Liver (tissue), 9 donors: Measurements from ENCODE around the gene ZNF557. TPM values are rescaled to one million over a fixed set of nuclear protein-coding genes. Genes with fewer than 3 reads are reported as not detected.

ENCODE experiments used
- DNase-seq: peaks from one replicate; pipeline ENCODE4 v3.0.0-alpha.2; 2017; ENCODE audit warnings: low spot score
- H3K27ac ChIP-seq, 2 donors: one replicate each; pipeline ENCODE4 v1.7.0; 2013; ENCODE audit warnings: inconsistent platforms in 2 of 2, low read length in 2 of 2, control low read depth in 1 of 2, low read depth in 1 of 2, mild to moderate bottlenecking in 1 of 2
- H3K27me3 ChIP-seq, 4 donors: one replicate each; pipeline versions ENCODE4 v1.6.1 to v1.7.0; 2013; ENCODE audit warnings: low read length in 3 of 4, inconsistent platforms in 1 of 4, mild to moderate bottlenecking in 1 of 4, moderate library complexity in 1 of 4; ENCODE audit not compliant: control insufficient read depth in 4 of 4, insufficient read depth in 4 of 4
- H3K36me3 ChIP-seq, 4 donors: one replicate each; pipeline versions ENCODE4 v1.6.1 to v1.7.0; 2013; ENCODE audit warnings: low read length in 3 of 4, mild to moderate bottlenecking in 3 of 4, low read depth in 1 of 4, moderate library complexity in 1 of 4; ENCODE audit not compliant: control insufficient read depth in 4 of 4, insufficient read depth in 3 of 4
- H3K4me1 ChIP-seq, 4 donors: one replicate each; pipeline versions ENCODE4 v1.6.1 to v1.7.0; 2013; ENCODE audit warnings: low read length in 3 of 4, mild to moderate bottlenecking in 3 of 4, moderate library complexity in 1 of 4; ENCODE audit not compliant: control insufficient read depth in 4 of 4, insufficient read depth in 4 of 4
- H3K4me3 ChIP-seq, 3 donors: one replicate each; pipeline versions ENCODE4 v1.6.1 to v1.7.0; 2013; ENCODE audit warnings: low read length in 3 of 3, control low read depth in 1 of 3, low read depth in 1 of 3, mild to moderate bottlenecking in 1 of 3
- H3K9ac ChIP-seq, 2 donors: one replicate each; pipeline ENCODE4 v1.7.0; 2013; ENCODE audit warnings: low read length in 2 of 2, mild to moderate bottlenecking in 2 of 2, moderate library complexity in 2 of 2, control low read depth in 1 of 2, low read depth in 1 of 2
- H3K9me3 ChIP-seq, 4 donors: one replicate each; pipeline versions ENCODE4 v1.6.1 to v1.7.0; 2013; ENCODE audit warnings: low read length in 3 of 4; ENCODE audit not compliant: control insufficient read depth in 4 of 4
- ATF3 ChIP-seq: IDR thresholded peaks from 2 replicates; pipeline ENCODE4 v1.6.1; 2016; ENCODE audit warnings: antibody characterized with exemption
- EGR1 ChIP-seq, 2 donors: IDR thresholded peaks; 2 replicates each; pipeline ENCODE4 v1.6.1; 2016 to 2018; ENCODE audit warnings: antibody characterized with exemption in 2 of 2, low read depth in 2 of 2
- GABPA ChIP-seq, 2 donors: IDR thresholded peaks in 1 of 2; conservative IDR thresholded peaks in 1 of 2; 2 replicates each; pipeline ENCODE4 v1.6.1; 2016; ENCODE audit warnings: antibody characterized with exemption in 2 of 2, mild to moderate bottlenecking in 1 of 2, moderate library complexity in 1 of 2
- HNF4A ChIP-seq, 2 donors: conservative IDR thresholded peaks; 2 replicates each; pipeline ENCODE4 v1.6.1; 2016; ENCODE audit warnings: antibody characterized with exemption in 2 of 2, mild to moderate bottlenecking in 2 of 2
- HNF4G ChIP-seq: IDR thresholded peaks from 2 replicates; pipeline ENCODE4 v1.6.1; 2016; ENCODE audit warnings: antibody characterized with exemption
- NR2F2 ChIP-seq: IDR thresholded peaks from 2 replicates; pipeline ENCODE4 v1.6.1; 2016; ENCODE audit warnings: antibody characterized with exemption
- RAD21 ChIP-seq, 2 donors: IDR thresholded peaks; 2 replicates each; pipeline ENCODE4 v1.6.1; 2016; ENCODE audit warnings: antibody characterized with exemption in 2 of 2, mild to moderate bottlenecking in 2 of 2
- REST ChIP-seq: IDR thresholded peaks from 2 replicates; pipeline ENCODE4 v1.6.1; 2016; ENCODE audit warnings: antibody characterized with exemption, mild to moderate bottlenecking
- TAF1 ChIP-seq: conservative IDR thresholded peaks from 2 replicates; pipeline ENCODE4 v1.6.1; 2016; ENCODE audit warnings: antibody characterized with exemption, mild to moderate bottlenecking
- YY1 ChIP-seq: IDR thresholded peaks from 2 replicates; pipeline ENCODE4 v1.6.1; 2016; ENCODE audit warnings: antibody characterized with exemption, mild to moderate bottlenecking
- WGBS: extraction: QIAGEN DNeasy Blood & Tissue Kit; methylation state at CpG from one replicate; pipeline ENCODE4 v1.1.7; 2013; 5-methylcytosine and 5-hydroxymethylcytosine counted together
- polyA plus RNA-seq, 2 donors: library from polyadenylated mRNA; stranded (reverse) in 1 of 2; unstranded in 1 of 2; fragments of 200-250 nt in 1 of 2; fragments of >200 nt in 1 of 2; fragmentation: Nextera tagmentation in 1 of 2; extraction: Ambion mirVana in 1 of 2; gene quantifications; one replicate each; pipeline versions ENCODE4 v1.2.1 to v1.2.3, GENCODE V29; 2013 to 2015
- total RNA-seq, 2 donors: library from RNA; depleted of rRNA; stranded (reverse); fragments of >200 nt; gene quantifications; one replicate each; pipeline ENCODE4 v1.2.3, GENCODE V29; 2014
- TF ChIP-seq, protein P1 (sequence below): IDR thresholded peaks from 2 replicates; pipeline ENCODE4 v1.6.1; 2016; ENCODE audit warnings: antibody characterized with exemption
- TF ChIP-seq, protein P2 (sequence below): IDR thresholded peaks from 2 replicates; pipeline ENCODE4 v1.6.1; 2016; ENCODE audit warnings: antibody characterized with exemption
- donor health status: healthy.
- donor health status: healthy.
- donor health status: healthy.
- donor health status: healthy.
- donor health status: healthy.

ZNF557 gene
- total and polyA plus RNA-seq, 4 donors = 1.4 to 6.0 (median 3.8) TPM

DNA sequence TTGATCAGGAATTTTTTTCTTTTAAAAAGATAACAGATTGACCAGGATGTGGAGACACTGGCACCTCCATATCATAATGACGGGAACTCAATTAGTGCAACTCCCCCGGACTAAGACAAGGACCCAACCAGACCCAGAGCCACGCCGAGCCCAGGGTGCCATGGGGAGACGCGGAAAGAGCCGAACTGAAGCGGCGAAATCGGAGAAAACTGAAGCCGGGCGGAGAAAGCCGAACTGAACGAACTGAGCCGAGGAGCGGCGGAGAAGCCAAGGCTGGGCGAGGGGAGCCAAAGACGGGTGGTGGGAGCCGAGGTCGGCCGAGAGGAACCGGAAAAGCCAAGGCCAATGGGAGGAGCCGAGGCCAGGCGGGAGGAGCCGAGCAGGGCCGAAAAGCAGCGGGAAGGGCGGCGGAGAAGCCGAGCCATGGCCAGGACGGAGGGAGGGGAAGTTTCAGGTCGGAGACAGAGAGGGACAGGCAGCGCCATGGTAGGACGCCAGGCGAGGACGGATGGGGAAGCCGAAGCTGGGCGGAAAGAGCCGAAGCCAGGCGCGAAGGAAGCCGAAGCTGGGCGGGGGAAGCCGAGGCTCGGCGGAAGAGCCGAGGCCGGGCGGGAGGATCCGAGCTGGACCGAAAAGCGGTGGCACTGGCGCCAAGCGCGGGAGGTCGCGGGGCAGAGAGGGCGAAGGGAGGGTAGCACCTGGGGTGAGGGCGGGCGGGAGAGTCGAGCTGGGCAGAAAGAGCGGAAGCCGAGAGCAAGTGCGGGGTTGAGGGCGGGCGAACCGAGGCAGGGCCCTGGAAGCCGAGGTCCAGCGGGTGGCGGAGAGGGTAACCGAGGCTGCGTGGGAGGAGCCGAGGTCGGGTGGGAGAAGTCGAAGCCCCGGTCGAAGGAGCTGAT lies 29.4 kb downstream of the ZNF557 start (continued):
- TF ChIP-seq, protein P1, sequence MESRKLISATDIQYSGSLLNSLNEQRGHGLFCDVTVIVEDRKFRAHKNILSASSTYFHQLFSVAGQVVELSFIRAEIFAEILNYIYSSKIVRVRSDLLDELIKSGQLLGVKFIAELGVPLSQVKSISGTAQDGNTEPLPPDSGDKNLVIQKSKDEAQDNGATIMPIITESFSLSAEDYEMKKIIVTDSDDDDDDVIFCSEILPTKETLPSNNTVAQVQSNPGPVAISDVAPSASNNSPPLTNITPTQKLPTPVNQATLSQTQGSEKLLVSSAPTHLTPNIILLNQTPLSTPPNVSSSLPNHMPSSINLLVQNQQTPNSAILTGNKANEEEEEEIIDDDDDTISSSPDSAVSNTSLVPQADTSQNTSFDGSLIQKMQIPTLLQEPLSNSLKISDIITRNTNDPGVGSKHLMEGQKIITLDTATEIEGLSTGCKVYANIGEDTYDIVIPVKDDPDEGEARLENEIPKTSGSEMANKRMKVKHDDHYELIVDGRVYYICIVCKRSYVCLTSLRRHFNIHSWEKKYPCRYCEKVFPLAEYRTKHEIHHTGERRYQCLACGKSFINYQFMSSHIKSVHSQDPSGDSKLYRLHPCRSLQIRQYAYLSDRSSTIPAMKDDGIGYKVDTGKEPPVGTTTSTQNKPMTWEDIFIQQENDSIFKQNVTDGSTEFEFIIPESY = peak; percentile 85
- TF ChIP-seq HNF4G (peak; percentile 73), YY1 (peak; percentile 95), GABPA (IDR thresholded peaks at IDR 0.05 in 1 of 2, conservative IDR thresholded peaks at IDR 0.05 in 1 of 2) (peak in 1 of 2 donors; percentile 78)

- no peak for DNase-seq
- Histone ChIP-seq H3K27me3 (no peaks in the 10 kb centered on the region), H3K36me3 (no peaks in the 10 kb centered on the region), H3K4me1 (peaks cover 0 to 2% (median 0%) of the 10 kb centered on the region in 4 donors), H3K4me3 (peak overlapping the region; percentile 80 to 95 (median 87)), H3K9me3 (peaks cover 1 to 10% (median 6%) of the 10 kb centered on the region in 4 donors), H3K9ac (peak overlapping the region in 1 of 2 donors; percentile 75), H3K27ac (peak overlapping the region; percentile 91 to 98)
- TF ChIP-seq EGR1 (IDR thresholded peaks at IDR 0.05; ENCODE audit: low read depth in 2 of 2) (no peak), REST (no peak), HNF4A (conservative IDR thresholded peaks at IDR 0.05) (no peak), GABPA (IDR thresholded peaks at IDR 0.05 in 1 of 2, conservative IDR thresholded peaks at IDR 0.05 in 1 of 2) (no peak), ATF3 (no peak), TAF1 (no peak), RAD21 (IDR thresholded peaks at IDR 0.05) (no peak), NR2F2 (no peak)
- TF ChIP-seq, protein P2, sequence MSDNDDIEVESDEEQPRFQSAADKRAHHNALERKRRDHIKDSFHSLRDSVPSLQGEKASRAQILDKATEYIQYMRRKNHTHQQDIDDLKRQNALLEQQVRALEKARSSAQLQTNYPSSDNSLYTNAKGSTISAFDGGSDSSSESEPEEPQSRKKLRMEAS = no peak
- TF ChIP-seq, protein P1 = no peak
- 15% methylated on average over 9 of the region's 9 CpGs for WGBS
Measured at GRCh38 chr19:7099597-7099921, 30.1 kb downstream of the ZNF557 start.
